ENCODE results near the gene SPPL2C. TPM values are rescaled to one million over a fixed set of nuclear protein-coding genes. Genes with fewer than 3 reads are reported as not detected.

Gene SPPL2C
- total and polyA plus RNA-seq, 2 of the 13 experiments (the other 11 are each of a cell fraction or from before 2014, with no cell fraction given): not detected

DNA sequence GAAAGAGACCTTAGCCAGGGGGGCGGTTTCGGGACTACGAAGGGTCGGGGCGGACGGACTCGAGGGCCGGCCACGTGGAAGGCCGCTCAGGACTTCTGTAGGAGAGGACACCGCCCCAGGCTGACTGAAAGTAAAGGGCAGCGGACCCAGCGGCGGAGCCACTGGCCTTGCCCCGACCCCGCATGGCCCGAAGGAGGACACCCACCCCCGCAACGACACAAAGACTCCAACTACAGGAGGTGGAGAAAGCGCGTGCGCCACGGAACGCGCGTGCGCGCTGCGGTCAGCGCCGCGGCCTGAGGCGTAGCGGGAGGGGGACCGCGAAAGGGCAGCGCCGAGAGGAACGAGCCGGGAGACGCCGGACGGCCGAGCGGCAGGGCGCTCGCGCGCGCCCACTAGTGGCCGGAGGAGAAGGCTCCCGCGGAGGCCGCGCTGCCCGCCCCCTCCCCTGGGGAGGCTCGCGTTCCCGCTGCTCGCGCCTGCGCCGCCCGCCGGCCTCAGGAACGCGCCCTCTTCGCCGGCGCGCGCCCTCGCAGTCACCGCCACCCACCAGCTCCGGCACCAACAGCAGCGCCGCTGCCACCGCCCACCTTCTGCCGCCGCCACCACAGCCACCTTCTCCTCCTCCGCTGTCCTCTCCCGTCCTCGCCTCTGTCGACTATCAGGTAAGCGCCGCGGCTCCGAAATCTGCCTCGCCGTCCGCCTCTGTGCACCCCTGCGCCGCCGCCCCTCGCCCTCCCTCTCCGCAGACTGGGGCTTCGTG is 49.5 kb downstream of the SPPL2C start, which contains the start of gene MAPT (continued):
- TF ChIP-seq, protein P1, sequence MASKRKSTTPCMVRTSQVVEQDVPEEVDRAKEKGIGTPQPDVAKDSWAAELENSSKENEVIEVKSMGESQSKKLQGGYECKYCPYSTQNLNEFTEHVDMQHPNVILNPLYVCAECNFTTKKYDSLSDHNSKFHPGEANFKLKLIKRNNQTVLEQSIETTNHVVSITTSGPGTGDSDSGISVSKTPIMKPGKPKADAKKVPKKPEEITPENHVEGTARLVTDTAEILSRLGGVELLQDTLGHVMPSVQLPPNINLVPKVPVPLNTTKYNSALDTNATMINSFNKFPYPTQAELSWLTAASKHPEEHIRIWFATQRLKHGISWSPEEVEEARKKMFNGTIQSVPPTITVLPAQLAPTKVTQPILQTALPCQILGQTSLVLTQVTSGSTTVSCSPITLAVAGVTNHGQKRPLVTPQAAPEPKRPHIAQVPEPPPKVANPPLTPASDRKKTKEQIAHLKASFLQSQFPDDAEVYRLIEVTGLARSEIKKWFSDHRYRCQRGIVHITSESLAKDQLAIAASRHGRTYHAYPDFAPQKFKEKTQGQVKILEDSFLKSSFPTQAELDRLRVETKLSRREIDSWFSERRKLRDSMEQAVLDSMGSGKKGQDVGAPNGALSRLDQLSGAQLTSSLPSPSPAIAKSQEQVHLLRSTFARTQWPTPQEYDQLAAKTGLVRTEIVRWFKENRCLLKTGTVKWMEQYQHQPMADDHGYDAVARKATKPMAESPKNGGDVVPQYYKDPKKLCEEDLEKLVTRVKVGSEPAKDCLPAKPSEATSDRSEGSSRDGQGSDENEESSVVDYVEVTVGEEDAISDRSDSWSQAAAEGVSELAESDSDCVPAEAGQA (IDR thresholded peaks at IDR 0.05; ENCODE audit: low read depth): no peak
- TF ChIP-seq, protein P1 (CRISPR knock-in tag; IDR thresholded peaks at IDR 0.05; ENCODE audit: borderline replicate concordance): no peak
- no peak for TF ChIP-seq JUNB (CRISPR knock-in tag; IDR thresholded peaks at IDR 0.05; ENCODE audit: borderline replicate concordance)
- no peak for TF ChIP-seq ZNF367 (CRISPR knock-in tag; IDR thresholded peaks at IDR 0.05; ENCODE audit: borderline replicate concordance)
- no peak for TF ChIP-seq ZNF546 (CRISPR knock-in tag; conservative IDR thresholded peaks at IDR 0.05)
- peak; percentile 84; the same call in 1 of the 2 replicates for TF ChIP-seq ZNF468 (CRISPR knock-in tag; IDR thresholded peaks at IDR 0.05)
- TF ChIP-seq, protein P2, sequence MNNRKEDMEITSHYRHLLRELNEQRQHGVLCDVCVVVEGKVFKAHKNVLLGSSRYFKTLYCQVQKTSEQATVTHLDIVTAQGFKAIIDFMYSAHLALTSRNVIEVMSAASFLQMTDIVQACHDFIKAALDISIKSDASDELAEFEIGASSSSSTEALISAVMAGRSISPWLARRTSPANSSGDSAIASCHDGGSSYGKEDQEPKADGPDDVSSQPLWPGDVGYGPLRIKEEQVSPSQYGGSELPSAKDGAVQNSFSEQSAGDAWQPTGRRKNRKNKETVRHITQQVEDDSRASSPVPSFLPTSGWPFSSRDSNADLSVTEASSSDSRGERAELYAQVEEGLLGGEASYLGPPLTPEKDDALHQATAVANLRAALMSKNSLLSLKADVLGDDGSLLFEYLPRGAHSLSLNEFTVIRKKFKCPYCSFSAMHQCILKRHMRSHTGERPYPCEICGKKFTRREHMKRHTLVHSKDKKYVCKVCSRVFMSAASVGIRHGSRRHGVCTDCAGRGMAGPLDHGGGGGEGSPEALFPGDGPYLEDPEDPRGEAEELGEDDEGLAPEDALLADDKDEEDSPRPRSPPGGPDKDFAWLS (CRISPR knock-in tag; IDR thresholded peaks at IDR 0.05; ENCODE audit: borderline replicate concordance): no peak
- TF ChIP-seq, protein P3, sequence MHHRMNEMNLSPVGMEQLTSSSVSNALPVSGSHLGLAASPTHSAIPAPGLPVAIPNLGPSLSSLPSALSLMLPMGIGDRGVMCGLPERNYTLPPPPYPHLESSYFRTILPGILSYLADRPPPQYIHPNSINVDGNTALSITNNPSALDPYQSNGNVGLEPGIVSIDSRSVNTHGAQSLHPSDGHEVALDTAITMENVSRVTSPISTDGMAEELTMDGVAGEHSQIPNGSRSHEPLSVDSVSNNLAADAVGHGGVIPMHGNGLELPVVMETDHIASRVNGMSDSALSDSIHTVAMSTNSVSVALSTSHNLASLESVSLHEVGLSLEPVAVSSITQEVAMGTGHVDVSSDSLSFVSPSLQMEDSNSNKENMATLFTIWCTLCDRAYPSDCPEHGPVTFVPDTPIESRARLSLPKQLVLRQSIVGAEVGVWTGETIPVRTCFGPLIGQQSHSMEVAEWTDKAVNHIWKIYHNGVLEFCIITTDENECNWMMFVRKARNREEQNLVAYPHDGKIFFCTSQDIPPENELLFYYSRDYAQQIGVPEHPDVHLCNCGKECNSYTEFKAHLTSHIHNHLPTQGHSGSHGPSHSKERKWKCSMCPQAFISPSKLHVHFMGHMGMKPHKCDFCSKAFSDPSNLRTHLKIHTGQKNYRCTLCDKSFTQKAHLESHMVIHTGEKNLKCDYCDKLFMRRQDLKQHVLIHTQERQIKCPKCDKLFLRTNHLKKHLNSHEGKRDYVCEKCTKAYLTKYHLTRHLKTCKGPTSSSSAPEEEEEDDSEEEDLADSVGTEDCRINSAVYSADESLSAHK (CRISPR knock-in tag; IDR thresholded peaks at IDR 0.05; ENCODE audit: borderline replicate concordance): no peak
- 0 out of 2 replicates have a peak, but pooled peaks have one; percentile 22 for TF ChIP-seq ZNF839 (CRISPR knock-in tag; IDR thresholded peaks at IDR 0.05; ENCODE audit: borderline replicate concordance)
- TF ChIP-seq PAX8 (CRISPR knock-in tag; IDR thresholded peaks at IDR 0.05; ENCODE audit: borderline replicate concordance): no peak
- TF ChIP-seq KLF12 (CRISPR knock-in tag; IDR thresholded peaks at IDR 0.05; ENCODE audit: borderline replicate concordance): peak; percentile 84; the same call in 1 of the 2 replicates
- TF ChIP-seq, protein P4, sequence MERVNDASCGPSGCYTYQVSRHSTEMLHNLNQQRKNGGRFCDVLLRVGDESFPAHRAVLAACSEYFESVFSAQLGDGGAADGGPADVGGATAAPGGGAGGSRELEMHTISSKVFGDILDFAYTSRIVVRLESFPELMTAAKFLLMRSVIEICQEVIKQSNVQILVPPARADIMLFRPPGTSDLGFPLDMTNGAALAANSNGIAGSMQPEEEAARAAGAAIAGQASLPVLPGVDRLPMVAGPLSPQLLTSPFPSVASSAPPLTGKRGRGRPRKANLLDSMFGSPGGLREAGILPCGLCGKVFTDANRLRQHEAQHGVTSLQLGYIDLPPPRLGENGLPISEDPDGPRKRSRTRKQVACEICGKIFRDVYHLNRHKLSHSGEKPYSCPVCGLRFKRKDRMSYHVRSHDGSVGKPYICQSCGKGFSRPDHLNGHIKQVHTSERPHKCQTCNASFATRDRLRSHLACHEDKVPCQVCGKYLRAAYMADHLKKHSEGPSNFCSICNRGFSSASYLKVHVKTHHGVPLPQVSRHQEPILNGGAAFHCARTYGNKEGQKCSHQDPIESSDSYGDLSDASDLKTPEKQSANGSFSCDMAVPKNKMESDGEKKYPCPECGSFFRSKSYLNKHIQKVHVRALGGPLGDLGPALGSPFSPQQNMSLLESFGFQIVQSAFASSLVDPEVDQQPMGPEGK (CRISPR knock-in tag; IDR thresholded peaks at IDR 0.05): peak; percentile 72; the same call in 1 of the 2 replicates
- TF ChIP-seq ONECUT2 (CRISPR knock-in tag; IDR thresholded peaks at IDR 0.05): 0 out of 2 replicates have a peak, but pooled peaks have one; percentile 44
- no peak for TF ChIP-seq MED8 (CRISPR knock-in tag; IDR thresholded peaks at IDR 0.05; ENCODE audit: insufficient replicate concordance)
- TF ChIP-seq PHF20 (CRISPR knock-in tag; IDR thresholded peaks at IDR 0.05): peak; percentile 68; the same call in 1 of the 2 replicates

Measured in HepG2 (cell line).